ENCODE data around the gene CCDC69. TPM values are rescaled to one million over a fixed set of nuclear protein-coding genes. Genes with fewer than 3 reads are reported as not detected.
"Not testable (repeated sequence)": the region's sequence is repeated elsewhere in the genome, so short reads cannot be mapped to it uniquely, and the experiment has no call there.

CCDC69 gene
- total RNA-seq, 1 experiment from 2014 or later = 1.1 TPM

DNA sequence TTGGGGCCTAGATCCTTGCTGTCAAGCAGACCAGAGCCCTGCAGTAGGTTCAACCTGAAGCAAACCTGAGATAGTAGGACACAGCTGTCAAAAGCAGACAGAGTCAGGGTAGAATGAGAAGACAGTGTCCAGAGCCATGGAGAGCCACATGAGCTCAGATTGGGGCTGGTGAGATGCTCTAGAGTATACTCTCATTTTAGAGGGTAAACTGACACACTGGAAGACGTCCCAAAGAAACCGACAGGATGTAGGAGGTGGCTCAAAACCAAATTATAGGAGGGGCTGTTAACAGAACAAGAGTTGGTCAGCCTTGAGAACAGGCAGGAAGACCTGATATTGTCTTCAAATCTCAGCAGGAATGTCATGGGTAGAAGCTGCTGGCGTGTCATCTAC lies 11.5 kb downstream of the CCDC69 start:
- no peak for DNase-seq (ENCODE audit: low read depth, low spot score)
- in situ Hi-C loops (cut with HindIII; ENCODE audit: low pct_unique_long_range_greater_than_20kb, low sequenced_read_pairs) = no loop called here

DNA sequence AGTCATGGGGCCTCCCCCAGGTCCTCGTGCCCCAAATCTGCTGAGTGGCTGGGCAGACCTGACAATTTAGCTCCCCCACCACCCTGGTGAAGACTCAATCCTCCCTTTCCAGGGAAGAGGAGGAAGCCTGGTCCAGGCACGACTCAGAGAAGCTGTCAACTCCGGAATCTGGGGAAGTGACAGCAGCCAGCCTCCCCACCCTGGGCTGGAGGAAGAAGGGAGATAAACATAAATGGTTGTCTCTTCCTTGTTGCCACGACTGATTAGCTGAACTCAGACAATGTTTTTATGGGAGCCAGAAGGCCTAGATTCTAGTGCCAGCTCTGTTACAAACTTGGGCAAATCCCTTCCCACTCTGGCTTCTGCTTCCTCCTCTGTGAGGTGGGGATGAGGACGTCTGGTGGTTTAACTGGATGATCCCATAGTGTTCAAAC lies 15.4 kb downstream of the CCDC69 start:
- DNase-seq (ENCODE audit: low read depth, low spot score) = no peak
- in situ Hi-C loops (cut with HindIII; ENCODE audit: low pct_unique_long_range_greater_than_20kb, low sequenced_read_pairs) = no loop called here

- no peak for DNase-seq (ENCODE audit: low read depth, low spot score)
- in situ Hi-C loops (cut with HindIII; ENCODE audit: low pct_unique_long_range_greater_than_20kb, low sequenced_read_pairs) = no loop called here
Observed at GRCh38 chr5:151205411-151205810, 18.5 kb downstream of the CCDC69 start.

- in situ Hi-C loops (cut with HindIII; ENCODE audit: low pct_unique_long_range_greater_than_20kb, low sequenced_read_pairs) = no loop called here
- no peak for DNase-seq (ENCODE audit: low read depth, low spot score)
Observed at GRCh38 chr5:151204051-151204450, 19.8 kb downstream of the CCDC69 start.

DNA sequence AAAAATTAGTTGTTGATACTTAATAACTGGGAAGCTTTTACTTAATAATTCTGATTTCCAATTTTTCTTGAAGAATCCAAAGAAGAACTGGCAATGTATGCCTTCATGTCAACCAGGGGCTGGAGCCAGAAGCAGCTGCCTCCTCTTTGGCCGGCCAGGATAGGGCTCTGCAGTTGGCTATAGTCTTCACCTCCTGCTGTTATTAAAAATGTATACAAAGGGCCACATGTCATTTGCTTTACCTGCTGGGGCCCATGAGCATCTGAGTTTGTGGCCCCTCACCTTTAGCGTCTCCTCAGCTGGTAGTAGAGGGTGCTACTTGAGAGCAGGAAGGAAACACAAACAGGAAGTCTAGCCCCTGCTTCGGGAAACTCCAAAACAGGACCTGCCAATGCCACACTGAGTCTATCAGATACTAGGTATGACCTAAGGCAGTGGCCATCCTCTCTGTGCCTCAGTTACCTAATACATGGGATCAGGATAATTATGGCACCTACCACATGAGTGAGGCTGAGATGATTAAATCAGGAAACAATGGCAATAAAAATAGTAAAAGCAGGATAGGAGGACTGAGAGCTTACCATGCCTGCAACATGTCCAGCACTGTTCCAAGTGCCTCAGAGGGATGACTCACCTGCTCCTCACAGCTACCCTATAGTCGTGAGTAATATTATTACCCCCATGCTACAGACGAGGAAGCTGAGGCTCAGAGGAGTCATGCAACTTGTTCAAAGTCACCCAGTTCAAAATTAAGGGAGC lies 21.3 kb downstream of the CCDC69 start:
- DNase-seq (ENCODE audit: low read depth, low spot score) = no peak

GRCh38 chr5:151200913-151201595 lies 22.8 kb downstream of the CCDC69 start:
- in situ Hi-C loops (cut with HindIII; ENCODE audit: low pct_unique_long_range_greater_than_20kb, low sequenced_read_pairs) = no loop called here
- no peak for DNase-seq (ENCODE audit: low read depth, low spot score)

More for the DNA sequence above, 21.3 kb downstream of the CCDC69 start:
- in situ Hi-C loops (cut with HindIII; ENCODE audit: low pct_unique_long_range_greater_than_20kb, low sequenced_read_pairs) = no loop called here

DNA sequence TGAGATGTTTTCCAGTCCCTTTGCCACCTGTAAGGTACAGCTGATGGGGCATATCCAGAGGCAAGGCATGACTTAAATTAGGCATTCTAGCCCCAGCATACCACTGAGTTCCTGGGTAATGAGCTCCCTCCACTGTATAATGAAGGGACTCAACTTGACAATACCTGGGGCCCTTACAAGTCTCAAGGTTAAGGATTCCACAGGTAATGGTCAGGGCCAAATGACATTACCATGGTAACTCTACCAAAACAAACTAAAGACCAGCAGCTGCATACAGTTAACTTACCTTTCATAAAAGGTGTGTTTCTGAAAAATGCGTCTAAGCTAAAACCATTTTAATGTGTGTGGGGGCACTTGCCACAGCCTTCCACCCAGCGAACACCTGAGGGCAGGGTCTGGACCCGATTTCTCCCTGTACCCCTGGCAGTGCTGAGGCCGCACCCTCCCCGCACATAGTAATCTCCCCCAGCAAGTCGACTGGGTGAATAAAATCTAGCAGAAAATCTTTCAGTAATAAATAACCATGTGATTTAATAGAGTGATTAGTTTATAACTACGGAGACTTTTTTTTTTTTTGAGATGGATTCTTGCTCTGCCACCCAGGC lies 24.2 kb downstream of the CCDC69 start:
- in situ Hi-C loops (cut with HindIII; ENCODE audit: low pct_unique_long_range_greater_than_20kb, low sequenced_read_pairs) = no loop called here
- no peak for DNase-seq (ENCODE audit: low read depth, low spot score)

- in situ Hi-C loops (cut with HindIII; ENCODE audit: low pct_unique_long_range_greater_than_20kb, low sequenced_read_pairs) = no loop called here
- DNase-seq (ENCODE audit: low read depth, low spot score) = no peak
Observed at GRCh38 chr5:151198861-151199260, 25.0 kb downstream of the CCDC69 start.

DNA sequence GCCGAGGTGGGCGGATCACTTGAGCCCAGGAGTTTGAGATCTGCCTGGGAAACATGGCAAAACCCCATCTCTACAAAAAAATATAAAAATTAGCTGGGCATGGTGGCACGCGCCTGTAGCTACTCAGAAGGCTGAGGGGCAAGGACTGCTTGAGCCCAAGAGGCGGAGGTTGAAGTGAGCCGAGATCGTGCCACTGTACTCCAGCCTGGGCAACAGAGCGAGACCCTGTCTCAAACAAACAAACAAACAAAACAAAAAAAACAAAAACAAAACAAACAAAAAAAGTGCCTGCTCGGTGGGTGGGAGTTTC lies 26.6 kb downstream of the CCDC69 start:
- in situ Hi-C loops (cut with HindIII; ENCODE audit: low pct_unique_long_range_greater_than_20kb, low sequenced_read_pairs); DNase-seq (ENCODE audit: low read depth, low spot score): not testable (repeated sequence)

DNA sequence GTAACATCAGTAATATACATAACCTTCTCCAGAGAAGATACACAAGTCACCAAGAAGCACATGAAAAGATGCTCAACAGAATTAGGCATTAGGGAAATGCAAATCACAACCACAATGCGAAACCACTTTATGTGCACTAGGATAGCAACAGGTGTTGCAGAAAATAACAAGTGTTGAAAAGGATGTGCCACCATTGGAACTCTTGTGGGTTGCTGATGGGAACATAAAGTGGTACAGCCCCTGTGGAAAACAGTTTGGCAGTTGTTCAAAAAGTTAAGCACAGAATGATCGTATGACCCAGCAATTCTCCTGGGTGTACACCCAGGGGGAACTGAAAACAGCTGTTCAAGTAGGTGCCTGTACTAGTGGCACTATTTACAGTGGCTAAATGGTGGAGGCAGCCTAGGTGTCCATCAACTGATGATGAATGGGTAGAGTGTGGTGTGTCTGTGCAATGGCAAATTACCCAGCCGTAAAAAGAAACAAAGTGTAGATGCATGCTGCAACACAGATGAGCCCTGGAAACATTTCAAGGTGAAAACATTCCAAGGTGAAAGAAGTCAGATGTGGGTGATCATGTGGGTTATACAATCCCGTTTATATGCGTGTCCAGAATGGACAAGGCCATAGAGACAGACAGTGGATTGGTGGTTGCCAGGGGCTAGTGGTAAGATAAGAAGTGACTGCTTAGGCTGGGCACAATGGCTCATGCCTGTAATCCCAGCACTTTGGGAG lies 27.2 kb downstream of the CCDC69 start:
- in situ Hi-C loops (cut with HindIII; ENCODE audit: low pct_unique_long_range_greater_than_20kb, low sequenced_read_pairs) = no loop called here
- no peak for DNase-seq (ENCODE audit: low read depth, low spot score)

- no peak for DNase-seq (ENCODE audit: low read depth, low spot score)
- in situ Hi-C loops (cut with HindIII; ENCODE audit: low pct_unique_long_range_greater_than_20kb, low sequenced_read_pairs) = no loop called here
Observed at GRCh38 chr5:151195622-151196021, 28.3 kb downstream of the CCDC69 start.

DNA sequence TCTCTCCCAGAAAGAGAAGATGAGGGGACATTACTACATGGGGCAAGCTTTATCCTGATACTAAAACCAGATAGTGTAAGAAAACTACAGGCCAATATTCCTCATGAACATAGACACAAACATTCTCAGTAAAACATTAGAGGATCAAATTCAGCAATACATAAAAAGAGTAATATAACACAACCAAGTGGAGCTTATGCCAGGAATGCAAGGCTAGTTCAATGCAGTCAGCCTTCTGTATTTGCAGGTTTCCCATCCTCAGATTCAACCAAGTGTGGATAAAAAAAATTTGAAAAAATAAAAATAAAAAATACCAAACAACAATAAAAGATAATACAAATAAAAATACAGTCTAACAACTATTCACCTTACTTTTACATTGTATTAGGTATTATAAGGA lies 31.3 kb downstream of the CCDC69 start:
- DNase-seq (ENCODE audit: low read depth, low spot score) = no peak
- in situ Hi-C loops (cut with HindIII; ENCODE audit: low pct_unique_long_range_greater_than_20kb, low sequenced_read_pairs) = no loop called here

- no peak for DNase-seq (ENCODE audit: low read depth, low spot score)
- in situ Hi-C loops (cut with HindIII; ENCODE audit: low pct_unique_long_range_greater_than_20kb, low sequenced_read_pairs) = no loop called here
Observed at GRCh38 chr5:151191661-151192060, 32.2 kb downstream of the CCDC69 start.

- in situ Hi-C loops (cut with HindIII; ENCODE audit: low pct_unique_long_range_greater_than_20kb, low sequenced_read_pairs) = no loop called here
- DNase-seq (ENCODE audit: low read depth, low spot score) = no peak
Observed at GRCh38 chr5:151189151-151189550, 34.7 kb downstream of the CCDC69 start.

DNA sequence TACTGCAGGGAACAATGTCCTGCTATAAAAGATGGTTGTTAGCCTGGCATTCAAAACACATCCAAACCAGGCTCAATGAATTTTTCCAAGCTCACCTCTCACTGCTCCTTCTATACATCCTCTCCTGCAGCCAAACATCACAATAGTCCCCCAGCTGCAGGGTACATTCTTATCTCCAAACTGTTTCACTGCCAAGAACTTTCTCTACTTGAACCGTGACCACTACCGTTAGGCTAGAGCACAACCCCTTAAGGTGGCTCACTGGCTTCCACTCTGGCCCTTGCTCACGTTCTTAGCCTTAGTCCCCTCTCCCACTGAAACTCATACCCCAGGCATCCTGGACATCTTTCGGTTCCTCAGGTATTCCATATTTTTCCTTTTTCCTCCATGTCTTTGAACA lies 37.4 kb downstream of the CCDC69 start:
- DNase-seq (ENCODE audit: low read depth, low spot score) = no peak
- in situ Hi-C loops (cut with HindIII; ENCODE audit: low pct_unique_long_range_greater_than_20kb, low sequenced_read_pairs) = no loop called here

- in situ Hi-C loops (cut with HindIII; ENCODE audit: low pct_unique_long_range_greater_than_20kb, low sequenced_read_pairs) = no loop called here
- DNase-seq (ENCODE audit: low read depth, low spot score) = no peak
Observed at GRCh38 chr5:151186052-151186451, 37.8 kb downstream of the CCDC69 start.

DNA sequence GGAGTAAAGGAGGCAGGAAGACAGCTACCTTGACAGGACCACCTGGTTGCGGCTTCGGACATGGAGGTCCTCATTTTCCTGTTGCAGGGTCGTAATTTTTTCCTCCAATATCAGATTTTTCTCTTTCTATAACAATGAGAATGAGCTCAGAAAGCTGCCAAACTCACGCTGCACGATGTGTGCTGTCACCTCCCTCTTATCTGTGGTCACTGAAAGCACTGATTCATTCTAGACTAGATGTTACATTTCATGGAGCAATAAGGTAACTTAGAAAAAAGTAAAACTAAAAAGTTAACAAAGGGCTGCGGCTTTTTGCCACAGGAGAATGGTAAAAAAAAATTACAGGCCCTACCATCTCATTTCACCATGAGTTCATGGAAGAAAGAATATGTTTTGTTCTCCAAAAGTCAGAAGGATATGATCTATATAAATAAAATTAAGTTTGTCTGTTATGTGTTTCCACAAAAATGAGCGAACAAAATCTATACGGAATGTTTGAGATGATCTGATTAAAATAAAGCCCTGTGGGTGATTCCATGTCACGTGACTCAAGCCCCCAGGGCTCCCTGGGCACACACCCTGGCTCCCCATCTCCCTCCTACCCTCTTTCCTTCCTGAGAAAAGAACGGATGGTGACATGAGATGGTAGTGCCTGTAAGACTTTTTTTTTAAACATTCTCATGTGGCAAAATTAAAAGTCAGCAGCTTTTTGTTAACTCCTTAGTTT lies 39.4 kb downstream of the CCDC69 start:
- in situ Hi-C loops (cut with HindIII; ENCODE audit: low pct_unique_long_range_greater_than_20kb, low sequenced_read_pairs) = no loop called here
- no peak for DNase-seq (ENCODE audit: low read depth, low spot score)

Data from SK-MEL-5 (cell line).